PC-3 (cell line): ENCODE results near the gene RAPGEF4.

Source experiments
- CTCF ChIP-seq: fragments of 300-600 bp; sonication (generic); conservative IDR thresholded peaks from 2 replicates; pipeline ENCODE4 v1.5.1; 2017; ENCODE audit warnings: antibody characterized with exemption, low read depth, mild to moderate bottlenecking, low read length
- EZH2 ChIP-seq: fragments of 300-600 bp; sonication (generic); IDR thresholded peaks from one replicate; pipeline ENCODE4 v1.6.1; 2017; ENCODE audit warnings: antibody characterized with exemption, mild to moderate bottlenecking, low read length; ENCODE audit not compliant: unreplicated experiment

- peak; percentile 93 for TF ChIP-seq CTCF
- TF ChIP-seq EZH2: no peak
These were observed 70.8 kb downstream of the RAPGEF4 start for GRCh38 chr2:172806493-172806892.
